K562 (cell line): ENCODE results near the gene ZFP3. TPM values are rescaled to one million over a fixed set of nuclear protein-coding genes. Genes with fewer than 3 reads are reported as not detected.

Experiments used
- POU5F1 ChIP-seq: fragments of 150-350 bp; IDR thresholded peaks from 2 replicates; pipeline ENCODE4 v1.6.1; 2014; ENCODE audit warnings: borderline replicate concordance, low read length, low read depth, mild to moderate bottlenecking; ENCODE audit not compliant: partially characterized antibody
- PRMT5 ChIP-seq: sonication (generic); formaldehyde crosslinking; IDR thresholded peaks from 2 replicates; pipeline ENCODE4 v1.5.0; 2020; ENCODE audit warnings: missing genetic modification reagents
- RUNX1 ChIP-seq: sonication (generic); IDR thresholded peaks from 2 replicates; pipeline ENCODE4 v1.6.1; 2016; ENCODE audit warnings: antibody characterized with exemption, low read depth
- SRSF1 ChIP-seq: fragments of 200-400 bp; formaldehyde crosslinking; IDR thresholded peaks from 2 replicates; pipeline ENCODE4 v1.6.1; 2017; ENCODE audit warnings: mild to moderate bottlenecking, low read depth, low read length, moderate library complexity
- polyA plus RNA-seq, 8 experiments: library from polyadenylated mRNA; depleted of rRNA in 4 of 8; stranded (reverse) in 5 of 8; unstranded in 3 of 8; fragments of >200 nt; fragmentation: Nextera tagmentation in 2 of 8; fragmentation: Illumina TruSeq in 1 of 8; extraction: Ambion mirVana in 2 of 8; extraction: Trizol in 1 of 8; gene quantifications; 2 replicates each; pipeline versions ENCODE4 v1.2.1 to v1.2.3, GENCODE V29; 2011 to 2014; ENCODE audit warnings: inconsistent platforms in 1 of 8, missing spikeins in 1 of 8
- total RNA-seq, 7 experiments: library from RNA; depleted of rRNA in 6 of 7; stranded (reverse); fragments of >200 nt in 6 of 7; fragmentation: Illumina TruSeq in 2 of 7; extraction: Trizol in 2 of 7; gene quantifications; 2 replicates each; pipeline versions ENCODE4 v1.2.1 to v1.2.3, GENCODE V29; 2011 to 2021; ENCODE audit warnings: low replicate concordance in 1 of 7
- TF ChIP-seq, protein P1 (sequence below), 2 experiments: fragments of 450-650 bp in 1 of 2; sonication (generic) in 1 of 2; formaldehyde crosslinking in 1 of 2; IDR thresholded peaks; 2 replicates each; pipeline versions ENCODE4 v1.7.1 to v1.9.0; 2016 to 2022; ENCODE audit warnings: inconsistent platforms in 1 of 2, mild to moderate bottlenecking in 1 of 2, missing genetic modification reagents in 1 of 2
- TF ChIP-seq, protein P2 (sequence below): IDR thresholded peaks from 2 replicates; pipeline ENCODE4 v1.6.1; 2016; ENCODE audit warnings: missing genetic modification characterization, missing compliant biosample characterization
- TF ChIP-seq, protein P3 (sequence below), 2 experiments: fragments of 150-350 bp in 1 of 2; IDR thresholded peaks; 2 replicates each; pipeline ENCODE4 v1.6.1; 2012 to 2016; ENCODE audit warnings: low read depth in 2 of 2, low read length in 2 of 2, mild to moderate bottlenecking in 1 of 2, moderate library complexity in 1 of 2

Gene ZFP3
- total and polyA plus RNA-seq, 9 of the 15 experiments (the other 6 are each of a cell fraction or from before 2014, with no cell fraction given): 0.04 TPM; not detected in 8

DNA sequence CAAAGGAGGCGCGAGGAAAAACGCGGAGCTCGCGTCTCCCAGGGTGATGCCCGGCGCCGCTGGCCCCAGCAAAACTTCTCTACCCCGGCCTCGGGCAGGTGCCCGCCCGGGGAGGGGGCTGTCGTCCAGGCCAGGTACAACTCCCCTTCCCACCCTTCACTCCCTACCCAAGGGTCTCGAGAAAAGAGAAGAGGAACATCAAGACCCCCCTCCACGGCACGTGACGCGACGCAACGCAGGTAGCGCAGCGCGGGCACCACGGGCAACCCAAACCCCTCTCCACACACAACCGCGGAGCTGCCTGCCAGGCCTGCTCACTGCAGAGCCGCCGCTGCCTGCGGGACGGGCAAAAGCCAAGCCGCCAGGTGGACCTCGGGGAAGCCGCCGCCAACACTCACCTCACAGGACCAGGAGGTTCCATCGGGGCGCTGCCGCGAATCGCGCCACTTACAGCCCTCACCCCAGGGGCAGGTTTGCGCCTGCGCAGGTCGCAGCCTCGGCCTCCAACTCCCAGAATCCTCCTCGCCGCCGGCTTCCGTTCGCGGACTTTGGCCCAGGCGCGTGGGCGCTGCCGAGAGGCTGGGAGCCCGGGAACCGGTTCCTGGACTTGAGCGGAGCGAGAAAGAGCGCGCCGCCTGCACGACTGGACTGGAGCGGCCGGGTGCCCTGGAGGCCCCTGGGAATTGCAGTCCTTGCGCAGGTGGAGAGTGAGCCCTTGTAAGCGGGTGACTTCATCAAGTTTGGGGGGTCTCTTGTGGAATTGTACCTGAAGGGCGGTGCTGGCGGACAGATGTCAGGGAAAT lies 33.3 kb downstream of the ZFP3 start, which contains the start of gene ZNF232 (continued):
- no peak for TF ChIP-seq POU5F1
- no peak for TF ChIP-seq SRSF1
- no peak for TF ChIP-seq RUNX1
- TF ChIP-seq, protein P1, sequence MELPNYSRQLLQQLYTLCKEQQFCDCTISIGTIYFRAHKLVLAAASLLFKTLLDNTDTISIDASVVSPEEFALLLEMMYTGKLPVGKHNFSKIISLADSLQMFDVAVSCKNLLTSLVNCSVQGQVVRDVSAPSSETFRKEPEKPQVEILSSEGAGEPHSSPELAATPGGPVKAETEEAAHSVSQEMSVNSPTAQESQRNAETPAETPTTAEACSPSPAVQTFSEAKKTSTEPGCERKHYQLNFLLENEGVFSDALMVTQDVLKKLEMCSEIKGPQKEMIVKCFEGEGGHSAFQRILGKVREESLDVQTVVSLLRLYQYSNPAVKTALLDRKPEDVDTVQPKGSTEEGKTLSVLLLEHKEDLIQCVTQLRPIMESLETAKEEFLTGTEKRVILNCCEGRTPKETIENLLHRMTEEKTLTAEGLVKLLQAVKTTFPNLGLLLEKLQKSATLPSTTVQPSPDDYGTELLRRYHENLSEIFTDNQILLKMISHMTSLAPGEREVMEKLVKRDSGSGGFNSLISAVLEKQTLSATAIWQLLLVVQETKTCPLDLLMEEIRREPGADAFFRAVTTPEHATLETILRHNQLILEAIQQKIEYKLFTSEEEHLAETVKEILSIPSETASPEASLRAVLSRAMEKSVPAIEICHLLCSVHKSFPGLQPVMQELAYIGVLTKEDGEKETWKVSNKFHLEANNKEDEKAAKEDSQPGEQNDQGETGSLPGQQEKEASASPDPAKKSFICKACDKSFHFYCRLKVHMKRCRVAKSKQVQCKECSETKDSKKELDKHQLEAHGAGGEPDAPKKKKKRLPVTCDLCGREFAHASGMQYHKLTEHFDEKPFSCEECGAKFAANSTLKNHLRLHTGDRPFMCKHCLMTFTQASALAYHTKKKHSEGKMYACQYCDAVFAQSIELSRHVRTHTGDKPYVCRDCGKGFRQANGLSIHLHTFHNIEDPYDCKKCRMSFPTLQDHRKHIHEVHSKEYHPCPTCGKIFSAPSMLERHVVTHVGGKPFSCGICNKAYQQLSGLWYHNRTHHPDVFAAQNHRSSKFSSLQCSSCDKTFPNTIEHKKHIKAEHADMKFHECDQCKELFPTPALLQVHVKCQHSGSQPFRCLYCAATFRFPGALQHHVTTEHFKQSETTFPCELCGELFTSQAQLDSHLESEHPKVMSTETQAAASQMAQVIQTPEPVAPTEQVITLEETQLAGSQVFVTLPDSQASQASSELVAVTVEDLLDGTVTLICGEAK (IDR thresholded peaks at IDR 0.05): peak; percentile 79
- TF ChIP-seq, protein P1 (CRISPR knock-in tag; IDR thresholded peaks at IDR 0.05): no peak
- TF ChIP-seq, protein P2, sequence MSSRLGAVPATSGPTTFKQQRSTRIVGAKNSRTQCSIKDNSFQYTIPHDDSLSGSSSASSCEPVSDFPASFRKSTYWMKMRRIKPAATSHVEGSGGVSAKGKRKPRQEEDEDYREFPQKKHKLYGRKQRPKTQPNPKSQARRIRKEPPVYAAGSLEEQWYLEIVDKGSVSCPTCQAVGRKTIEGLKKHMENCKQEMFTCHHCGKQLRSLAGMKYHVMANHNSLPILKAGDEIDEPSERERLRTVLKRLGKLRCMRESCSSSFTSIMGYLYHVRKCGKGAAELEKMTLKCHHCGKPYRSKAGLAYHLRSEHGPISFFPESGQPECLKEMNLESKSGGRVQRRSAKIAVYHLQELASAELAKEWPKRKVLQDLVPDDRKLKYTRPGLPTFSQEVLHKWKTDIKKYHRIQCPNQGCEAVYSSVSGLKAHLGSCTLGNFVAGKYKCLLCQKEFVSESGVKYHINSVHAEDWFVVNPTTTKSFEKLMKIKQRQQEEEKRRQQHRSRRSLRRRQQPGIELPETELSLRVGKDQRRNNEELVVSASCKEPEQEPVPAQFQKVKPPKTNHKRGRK: no peak
- TF ChIP-seq, protein P3, sequence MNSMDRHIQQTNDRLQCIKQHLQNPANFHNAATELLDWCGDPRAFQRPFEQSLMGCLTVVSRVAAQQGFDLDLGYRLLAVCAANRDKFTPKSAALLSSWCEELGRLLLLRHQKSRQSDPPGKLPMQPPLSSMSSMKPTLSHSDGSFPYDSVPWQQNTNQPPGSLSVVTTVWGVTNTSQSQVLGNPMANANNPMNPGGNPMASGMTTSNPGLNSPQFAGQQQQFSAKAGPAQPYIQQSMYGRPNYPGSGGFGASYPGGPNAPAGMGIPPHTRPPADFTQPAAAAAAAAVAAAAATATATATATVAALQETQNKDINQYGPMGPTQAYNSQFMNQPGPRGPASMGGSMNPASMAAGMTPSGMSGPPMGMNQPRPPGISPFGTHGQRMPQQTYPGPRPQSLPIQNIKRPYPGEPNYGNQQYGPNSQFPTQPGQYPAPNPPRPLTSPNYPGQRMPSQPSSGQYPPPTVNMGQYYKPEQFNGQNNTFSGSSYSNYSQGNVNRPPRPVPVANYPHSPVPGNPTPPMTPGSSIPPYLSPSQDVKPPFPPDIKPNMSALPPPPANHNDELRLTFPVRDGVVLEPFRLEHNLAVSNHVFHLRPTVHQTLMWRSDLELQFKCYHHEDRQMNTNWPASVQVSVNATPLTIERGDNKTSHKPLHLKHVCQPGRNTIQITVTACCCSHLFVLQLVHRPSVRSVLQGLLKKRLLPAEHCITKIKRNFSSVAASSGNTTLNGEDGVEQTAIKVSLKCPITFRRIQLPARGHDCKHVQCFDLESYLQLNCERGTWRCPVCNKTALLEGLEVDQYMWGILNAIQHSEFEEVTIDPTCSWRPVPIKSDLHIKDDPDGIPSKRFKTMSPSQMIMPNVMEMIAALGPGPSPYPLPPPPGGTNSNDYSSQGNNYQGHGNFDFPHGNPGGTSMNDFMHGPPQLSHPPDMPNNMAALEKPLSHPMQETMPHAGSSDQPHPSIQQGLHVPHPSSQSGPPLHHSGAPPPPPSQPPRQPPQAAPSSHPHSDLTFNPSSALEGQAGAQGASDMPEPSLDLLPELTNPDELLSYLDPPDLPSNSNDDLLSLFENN (IDR thresholded peaks at IDR 0.05; ENCODE audit: low read depth in 2 of 2, low read length in 2 of 2): no peak
- no peak for TF ChIP-seq PRMT5
